Measurements from ENCODE around the gene CNPY1. TPM values are rescaled to one million over a fixed set of nuclear protein-coding genes. Genes with fewer than 3 reads are reported as not detected.

Gene CNPY1
- polyA plus RNA-seq, 1 donor from 2014 or later, result 0.36 TPM

DNA sequence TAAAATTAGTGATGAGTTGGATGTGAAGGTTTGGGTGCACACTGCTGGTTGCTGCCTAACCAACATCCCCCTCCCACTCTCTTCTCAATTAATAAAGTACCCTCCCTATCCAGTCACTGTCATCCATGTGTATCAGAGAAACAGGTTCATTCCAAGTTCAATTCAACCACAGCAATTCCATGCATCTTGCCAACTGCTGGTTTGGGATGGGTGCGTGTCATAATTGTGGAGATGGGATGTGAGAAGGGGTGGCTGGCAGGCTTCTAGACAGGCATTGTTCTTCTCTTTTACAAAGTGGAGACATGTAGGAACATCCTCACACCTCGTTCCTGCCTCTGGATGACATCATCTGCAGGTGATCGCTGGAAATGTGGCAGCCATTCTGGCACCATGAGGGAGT, 7.5 kb upstream of the CNPY1 start:
- Histone ChIP-seq H3K9ac (ENCODE audit: low read length) (no peak overlapping the region), H2AFZ (ENCODE audit: low read depth, low read length) (no peak overlapping the region), H3K79me2 (replicated peaks; ENCODE audit: insufficient read depth, low read length) (no peaks in the 10 kb centered on the region), H3K4me2 (ENCODE audit: low read length) (no peak overlapping the region), H3K4me3 (ENCODE audit: low read length) (no peak overlapping the region), H3K9me3 (ENCODE audit: low read length) (no peaks in the 10 kb centered on the region), H3K36me3 (ENCODE audit: insufficient read depth, low read length) (no peaks in the 10 kb centered on the region), H4K20me1 (ENCODE audit: insufficient read depth) (no peaks in the 10 kb centered on the region), H3K9me2 (ENCODE audit: insufficient read depth, low read length) (no peaks in the 10 kb centered on the region), H3K27me3 (ENCODE audit: insufficient read depth, low read depth, low read length) (no peaks in the 10 kb centered on the region), H3F3A (ENCODE audit: insufficient read depth, low read length, poor library complexity, severe bottlenecking) (no peaks in the 10 kb centered on the region), H3K27ac (ENCODE audit: low read length) (no peak overlapping the region)
- TF ChIP-seq MXI1 (conservative IDR thresholded peaks at IDR 0.05; ENCODE audit: poor library complexity, severe bottlenecking) (no peak), POLR2AphosphoS5 (IDR thresholded peaks at IDR 0.05) (no peak), RAD21 (conservative IDR thresholded peaks at IDR 0.05) (no peak), TAF1 (IDR thresholded peaks at IDR 0.05; ENCODE audit: low read depth) (no peak), EZH2 (IDR thresholded peaks at IDR 0.05; ENCODE audit: borderline replicate concordance, insufficient read depth, low read length, poor library complexity, severe bottlenecking) (no peak), SMC3 (conservative IDR thresholded peaks at IDR 0.05; ENCODE audit: poor library complexity) (no peak), EP300 (conservative IDR thresholded peaks at IDR 0.05; ENCODE audit: poor library complexity, severe bottlenecking) (no peak)
- TF ChIP-seq, protein P1, sequence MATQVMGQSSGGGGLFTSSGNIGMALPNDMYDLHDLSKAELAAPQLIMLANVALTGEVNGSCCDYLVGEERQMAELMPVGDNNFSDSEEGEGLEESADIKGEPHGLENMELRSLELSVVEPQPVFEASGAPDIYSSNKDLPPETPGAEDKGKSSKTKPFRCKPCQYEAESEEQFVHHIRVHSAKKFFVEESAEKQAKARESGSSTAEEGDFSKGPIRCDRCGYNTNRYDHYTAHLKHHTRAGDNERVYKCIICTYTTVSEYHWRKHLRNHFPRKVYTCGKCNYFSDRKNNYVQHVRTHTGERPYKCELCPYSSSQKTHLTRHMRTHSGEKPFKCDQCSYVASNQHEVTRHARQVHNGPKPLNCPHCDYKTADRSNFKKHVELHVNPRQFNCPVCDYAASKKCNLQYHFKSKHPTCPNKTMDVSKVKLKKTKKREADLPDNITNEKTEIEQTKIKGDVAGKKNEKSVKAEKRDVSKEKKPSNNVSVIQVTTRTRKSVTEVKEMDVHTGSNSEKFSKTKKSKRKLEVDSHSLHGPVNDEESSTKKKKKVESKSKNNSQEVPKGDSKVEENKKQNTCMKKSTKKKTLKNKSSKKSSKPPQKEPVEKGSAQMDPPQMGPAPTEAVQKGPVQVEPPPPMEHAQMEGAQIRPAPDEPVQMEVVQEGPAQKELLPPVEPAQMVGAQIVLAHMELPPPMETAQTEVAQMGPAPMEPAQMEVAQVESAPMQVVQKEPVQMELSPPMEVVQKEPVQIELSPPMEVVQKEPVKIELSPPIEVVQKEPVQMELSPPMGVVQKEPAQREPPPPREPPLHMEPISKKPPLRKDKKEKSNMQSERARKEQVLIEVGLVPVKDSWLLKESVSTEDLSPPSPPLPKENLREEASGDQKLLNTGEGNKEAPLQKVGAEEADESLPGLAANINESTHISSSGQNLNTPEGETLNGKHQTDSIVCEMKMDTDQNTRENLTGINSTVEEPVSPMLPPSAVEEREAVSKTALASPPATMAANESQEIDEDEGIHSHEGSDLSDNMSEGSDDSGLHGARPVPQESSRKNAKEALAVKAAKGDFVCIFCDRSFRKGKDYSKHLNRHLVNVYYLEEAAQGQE (IDR thresholded peaks at IDR 0.05; ENCODE audit: borderline replicate concordance), result no peak
- TF ChIP-seq, protein P2, sequence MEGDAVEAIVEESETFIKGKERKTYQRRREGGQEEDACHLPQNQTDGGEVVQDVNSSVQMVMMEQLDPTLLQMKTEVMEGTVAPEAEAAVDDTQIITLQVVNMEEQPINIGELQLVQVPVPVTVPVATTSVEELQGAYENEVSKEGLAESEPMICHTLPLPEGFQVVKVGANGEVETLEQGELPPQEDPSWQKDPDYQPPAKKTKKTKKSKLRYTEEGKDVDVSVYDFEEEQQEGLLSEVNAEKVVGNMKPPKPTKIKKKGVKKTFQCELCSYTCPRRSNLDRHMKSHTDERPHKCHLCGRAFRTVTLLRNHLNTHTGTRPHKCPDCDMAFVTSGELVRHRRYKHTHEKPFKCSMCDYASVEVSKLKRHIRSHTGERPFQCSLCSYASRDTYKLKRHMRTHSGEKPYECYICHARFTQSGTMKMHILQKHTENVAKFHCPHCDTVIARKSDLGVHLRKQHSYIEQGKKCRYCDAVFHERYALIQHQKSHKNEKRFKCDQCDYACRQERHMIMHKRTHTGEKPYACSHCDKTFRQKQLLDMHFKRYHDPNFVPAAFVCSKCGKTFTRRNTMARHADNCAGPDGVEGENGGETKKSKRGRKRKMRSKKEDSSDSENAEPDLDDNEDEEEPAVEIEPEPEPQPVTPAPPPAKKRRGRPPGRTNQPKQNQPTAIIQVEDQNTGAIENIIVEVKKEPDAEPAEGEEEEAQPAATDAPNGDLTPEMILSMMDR (IDR thresholded peaks at IDR 0.05; ENCODE audit: poor library complexity, severe bottlenecking), result no peak

DNA sequence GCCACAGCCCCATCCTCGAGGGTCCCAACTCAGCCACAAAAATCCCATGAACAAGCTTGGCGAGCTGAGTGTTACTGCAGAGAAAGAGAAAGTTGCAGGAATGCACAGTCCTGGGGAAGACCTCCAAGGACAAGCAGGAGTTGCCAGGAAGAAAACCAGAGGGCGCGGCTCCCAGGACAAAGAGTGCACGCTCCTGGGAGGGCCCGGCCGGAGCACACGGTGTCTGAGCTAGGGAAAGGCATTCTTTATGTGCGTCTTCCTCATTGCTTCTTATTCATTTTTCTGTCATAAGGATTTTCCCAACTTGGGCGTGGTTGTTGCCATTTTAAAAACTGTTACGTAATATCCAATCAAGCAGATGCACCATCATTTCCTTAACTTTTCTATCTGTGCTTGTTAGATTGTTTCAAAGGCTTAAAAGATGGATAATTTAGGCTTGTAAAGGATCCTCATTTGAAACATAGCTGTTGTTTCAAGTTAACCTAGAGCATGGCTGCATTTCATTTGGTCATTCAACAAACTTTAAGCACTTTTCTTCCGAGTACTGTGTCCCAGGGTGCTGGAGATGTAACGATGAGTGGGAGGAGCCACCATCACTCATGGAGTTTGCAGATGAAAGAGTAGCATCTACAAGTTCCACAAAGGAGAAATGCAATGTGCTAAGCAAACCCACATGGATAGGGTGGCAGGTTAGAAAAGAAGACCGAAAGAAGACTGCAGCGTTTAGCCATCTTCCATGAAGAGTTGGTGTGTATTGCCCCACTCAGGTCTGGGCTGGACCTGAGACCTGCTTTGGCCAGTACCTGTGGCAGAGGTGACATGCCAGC, 5.6 kb upstream of the CNPY1 start:
- H3K4me3 ChIP-seq (ENCODE audit: low read length), result no peak overlapping the region
- H3K9me3 ChIP-seq (ENCODE audit: low read length), result no peaks in the 10 kb centered on the region
- H3K79me2 ChIP-seq (replicated peaks; ENCODE audit: insufficient read depth, low read length), result no peaks in the 10 kb centered on the region
- H3K36me3 ChIP-seq (ENCODE audit: insufficient read depth, low read length), result no peaks in the 10 kb centered on the region
- TF ChIP-seq POLR2AphosphoS5 (IDR thresholded peaks at IDR 0.05) (no peak), RAD21 (conservative IDR thresholded peaks at IDR 0.05) (no peak), MXI1 (conservative IDR thresholded peaks at IDR 0.05; ENCODE audit: poor library complexity, severe bottlenecking) (no peak), TAF1 (IDR thresholded peaks at IDR 0.05; ENCODE audit: low read depth) (no peak), SMC3 (conservative IDR thresholded peaks at IDR 0.05; ENCODE audit: poor library complexity) (no peak), EP300 (conservative IDR thresholded peaks at IDR 0.05; ENCODE audit: poor library complexity, severe bottlenecking) (no peak)
- TF ChIP-seq, protein P2 (IDR thresholded peaks at IDR 0.05; ENCODE audit: poor library complexity, severe bottlenecking), result no peak
- no peak overlapping the region for H3K27ac ChIP-seq (ENCODE audit: low read length)
- no peak overlapping the region for H3K4me2 ChIP-seq (ENCODE audit: low read length)
- H3F3A ChIP-seq (ENCODE audit: insufficient read depth, low read length, poor library complexity, severe bottlenecking), result no peaks in the 10 kb centered on the region
- no peaks in the 10 kb centered on the region for H3K9me2 ChIP-seq (ENCODE audit: insufficient read depth, low read length)
- no peak overlapping the region for H2AFZ ChIP-seq (ENCODE audit: low read depth, low read length)
- H3K27me3 ChIP-seq (ENCODE audit: insufficient read depth, low read depth, low read length), result no peaks in the 10 kb centered on the region
- H4K20me1 ChIP-seq (ENCODE audit: insufficient read depth), result no peaks in the 10 kb centered on the region
- H3K9ac ChIP-seq (ENCODE audit: low read length), result no peak overlapping the region
